Tibial nerve (tissue), 3 donors: ENCODE results near the gene AFAP1.

Experiments used
- POLR2A ChIP-seq, 2 donors: fragments of 450-650 bp; IDR thresholded peaks; one replicate each; pipeline ENCODE4 v1.6.1; 2017; ENCODE audit warnings: antibody characterized with exemption in 2 of 2, mild to moderate bottlenecking in 2 of 2, moderate library complexity in 2 of 2
- TF ChIP-seq, protein P1 (sequence below), 5 experiments: fragments of 200-600 bp in 3 of 5; fragments of 450-650 bp in 2 of 5; sonication (generic) in 3 of 5; IDR thresholded peaks; one replicate each; pipeline ENCODE4 v1.5.1; 2016 to 2019; ENCODE audit warnings: antibody characterized with exemption in 5 of 5, mild to moderate bottlenecking in 3 of 5, moderate library complexity in 2 of 5

DNA sequence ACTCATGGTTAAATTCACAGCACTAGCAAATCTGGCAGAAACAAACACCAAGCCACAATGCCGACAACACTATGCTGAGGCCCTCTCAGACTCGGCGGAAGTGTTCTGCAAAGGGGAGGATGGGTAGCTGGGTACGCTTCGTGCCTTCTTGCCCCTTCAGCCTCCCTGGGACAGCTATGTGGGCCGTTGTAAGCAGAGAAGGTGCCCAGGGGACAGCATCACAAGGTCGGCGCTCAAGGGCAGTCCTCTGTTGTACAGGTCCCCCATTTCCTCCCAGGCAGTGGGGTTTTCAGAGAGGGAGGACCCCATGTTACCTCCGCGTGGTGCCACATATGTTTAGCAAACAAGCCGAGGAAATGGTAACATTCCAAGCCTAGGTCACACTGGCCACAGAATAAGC, 173.6 kb downstream of the AFAP1 start:
- TF ChIP-seq, protein P1, sequence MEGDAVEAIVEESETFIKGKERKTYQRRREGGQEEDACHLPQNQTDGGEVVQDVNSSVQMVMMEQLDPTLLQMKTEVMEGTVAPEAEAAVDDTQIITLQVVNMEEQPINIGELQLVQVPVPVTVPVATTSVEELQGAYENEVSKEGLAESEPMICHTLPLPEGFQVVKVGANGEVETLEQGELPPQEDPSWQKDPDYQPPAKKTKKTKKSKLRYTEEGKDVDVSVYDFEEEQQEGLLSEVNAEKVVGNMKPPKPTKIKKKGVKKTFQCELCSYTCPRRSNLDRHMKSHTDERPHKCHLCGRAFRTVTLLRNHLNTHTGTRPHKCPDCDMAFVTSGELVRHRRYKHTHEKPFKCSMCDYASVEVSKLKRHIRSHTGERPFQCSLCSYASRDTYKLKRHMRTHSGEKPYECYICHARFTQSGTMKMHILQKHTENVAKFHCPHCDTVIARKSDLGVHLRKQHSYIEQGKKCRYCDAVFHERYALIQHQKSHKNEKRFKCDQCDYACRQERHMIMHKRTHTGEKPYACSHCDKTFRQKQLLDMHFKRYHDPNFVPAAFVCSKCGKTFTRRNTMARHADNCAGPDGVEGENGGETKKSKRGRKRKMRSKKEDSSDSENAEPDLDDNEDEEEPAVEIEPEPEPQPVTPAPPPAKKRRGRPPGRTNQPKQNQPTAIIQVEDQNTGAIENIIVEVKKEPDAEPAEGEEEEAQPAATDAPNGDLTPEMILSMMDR (IDR thresholded peaks at IDR 0.05): no peak
- TF ChIP-seq POLR2A (IDR thresholded peaks at IDR 0.05): no peak
